HL-60 (cell line): Measurements from ENCODE around the gene ARRDC5.

Experiments
- CTCF ChIP-seq: IDR thresholded peaks from one replicate; pipeline ENCODE4 v1.5.1; 2011; ENCODE audit warnings: low read length, control low read depth, inconsistent platforms; ENCODE audit not compliant: insufficient read depth
- POLR2AphosphoS5 ChIP-seq: IDR thresholded peaks from 2 replicates; pipeline ENCODE4 v1.6.1; 2012; ENCODE audit warnings: low read depth
- SPI1 ChIP-seq: IDR thresholded peaks from 2 replicates; pipeline ENCODE4 v1.6.1; 2012; ENCODE audit warnings: low read depth, mild to moderate bottlenecking, borderline replicate concordance

- TF ChIP-seq POLR2AphosphoS5 (no peak), CTCF (no peak), SPI1 (no peak)
Measured at GRCh38 chr19:4852484-4852883, 50.2 kb downstream of the ARRDC5 start.
